Smooth muscle cell (in vitro differentiated cells): ENCODE results near the gene CCDC154. TPM values are rescaled to one million over a fixed set of nuclear protein-coding genes. Genes with fewer than 3 reads are reported as not detected.

Source experiments
- DNase-seq: peaks from one replicate; lab custom pipeline; 2025; ENCODE audit not compliant: unreplicated experiment; lab: John Stamatoyannopoulos, UW
- H2AFZ ChIP-seq: fragments of 200-600 bp; sonication (generic); 2 replicates; pipeline ENCODE4 v1.6.0; 2016; ENCODE audit warnings: antibody characterized with exemption, low read depth, mild to moderate bottlenecking
- H3F3A ChIP-seq: fragments of 200-600 bp; sonication (generic); 2 replicates; pipeline ENCODE4 v1.6.0; 2017; ENCODE audit warnings: antibody characterized with exemption, low read depth
- H3K27ac ChIP-seq: fragments of 200-600 bp; sonication (generic); 2 replicates; pipeline ENCODE4 v1.5.1; 2016; ENCODE audit warnings: low read depth, mild to moderate bottlenecking
- H3K27me3 ChIP-seq: fragments of 200-600 bp; sonication (generic); 2 replicates; pipeline ENCODE4 v1.6.1; 2016; ENCODE audit warnings: low read depth, mild to moderate bottlenecking
- H3K36me3 ChIP-seq: fragments of 200-600 bp; sonication (generic); 2 replicates; pipeline ENCODE4 v1.5.1; 2016; ENCODE audit warnings: low read depth
- H3K4me1 ChIP-seq: fragments of 200-600 bp; sonication (generic); 2 replicates; pipeline ENCODE4 v1.5.1; 2016; ENCODE audit warnings: low read depth
- H3K4me2 ChIP-seq: fragments of 200-600 bp; sonication (generic); 2 replicates; pipeline ENCODE4 v1.6.0; 2016; ENCODE audit warnings: mild to moderate bottlenecking
- H3K4me3 ChIP-seq: fragments of 200-600 bp; sonication (generic); 2 replicates; pipeline ENCODE4 v1.5.1; 2016; ENCODE audit warnings: mild to moderate bottlenecking
- H3K79me2 ChIP-seq: fragments of 200-600 bp; sonication (generic); 2 replicates; pipeline ENCODE4 v1.6.0; 2016; ENCODE audit warnings: low read depth, mild to moderate bottlenecking
- H3K9ac ChIP-seq: fragments of 200-600 bp; sonication (generic); 2 replicates; pipeline ENCODE4 v1.6.0; 2016; ENCODE audit warnings: low read depth
- H3K9me3 ChIP-seq: fragments of 200-600 bp; sonication (generic); replicated peaks from 2 replicates; pipeline ENCODE4 v1.5.1; 2016; ENCODE audit warnings: low read depth
- H4K20me1 ChIP-seq: fragments of 200-600 bp; sonication (generic); 2 replicates; pipeline ENCODE4 v1.6.0; 2016; ENCODE audit warnings: low read depth
- WGBS: methylation state at CpG from one replicate; pipeline ENCODE4 v1.1.7; 2016; ENCODE audit warnings: low lambda C conversion rate; 5-methylcytosine and 5-hydroxymethylcytosine counted together
- polyA plus RNA-seq: library from polyadenylated mRNA; unstranded; fragments of >200 nt; fragmentation: Nextera tagmentation; extraction: Ambion mirVana; gene quantifications from 2 replicates; pipeline ENCODE4 v1.2.1, GENCODE V29; 2016
- total RNA-seq: library from RNA; depleted of rRNA; stranded (reverse); fragments of >200 nt; gene quantifications from 2 replicates; pipeline ENCODE4 v1.2.3, GENCODE V29; 2014
- TF ChIP-seq, protein P1 (sequence below): fragments of 200-600 bp; sonication (generic); IDR thresholded peaks from 2 replicates; pipeline ENCODE4 v1.5.1; 2017; ENCODE audit warnings: borderline replicate concordance, mild to moderate bottlenecking, antibody characterized with exemption; ENCODE audit not compliant: insufficient read depth, poor library complexity, severe bottlenecking

Gene CCDC154
- total and polyA plus RNA-seq, 2 experiments from 2014 or later, result 0.24 TPM; not detected in 1

- H3K9ac ChIP-seq, result no peak overlapping the region
- WGBS, result 96% methylated on average over 17 of the region's 17 CpGs
- TF ChIP-seq, protein P1, sequence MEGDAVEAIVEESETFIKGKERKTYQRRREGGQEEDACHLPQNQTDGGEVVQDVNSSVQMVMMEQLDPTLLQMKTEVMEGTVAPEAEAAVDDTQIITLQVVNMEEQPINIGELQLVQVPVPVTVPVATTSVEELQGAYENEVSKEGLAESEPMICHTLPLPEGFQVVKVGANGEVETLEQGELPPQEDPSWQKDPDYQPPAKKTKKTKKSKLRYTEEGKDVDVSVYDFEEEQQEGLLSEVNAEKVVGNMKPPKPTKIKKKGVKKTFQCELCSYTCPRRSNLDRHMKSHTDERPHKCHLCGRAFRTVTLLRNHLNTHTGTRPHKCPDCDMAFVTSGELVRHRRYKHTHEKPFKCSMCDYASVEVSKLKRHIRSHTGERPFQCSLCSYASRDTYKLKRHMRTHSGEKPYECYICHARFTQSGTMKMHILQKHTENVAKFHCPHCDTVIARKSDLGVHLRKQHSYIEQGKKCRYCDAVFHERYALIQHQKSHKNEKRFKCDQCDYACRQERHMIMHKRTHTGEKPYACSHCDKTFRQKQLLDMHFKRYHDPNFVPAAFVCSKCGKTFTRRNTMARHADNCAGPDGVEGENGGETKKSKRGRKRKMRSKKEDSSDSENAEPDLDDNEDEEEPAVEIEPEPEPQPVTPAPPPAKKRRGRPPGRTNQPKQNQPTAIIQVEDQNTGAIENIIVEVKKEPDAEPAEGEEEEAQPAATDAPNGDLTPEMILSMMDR, result no peak
- no peak for DNase-seq
- no peaks in the 10 kb centered on the region for H3F3A ChIP-seq
- H3K4me1 ChIP-seq, result no peaks in the 10 kb centered on the region
- no peak overlapping the region for H2AFZ ChIP-seq
- H3K9me3 ChIP-seq, result no peaks in the 10 kb centered on the region
- H3K4me2 ChIP-seq, result no peak overlapping the region
- no peak overlapping the region for H3K4me3 ChIP-seq
- H3K27ac ChIP-seq, result no peak overlapping the region
- H3K36me3 ChIP-seq, result no peaks in the 10 kb centered on the region
- no peaks in the 10 kb centered on the region for H3K79me2 ChIP-seq
- no peaks in the 10 kb centered on the region for H4K20me1 ChIP-seq
- no peaks in the 10 kb centered on the region for H3K27me3 ChIP-seq
Measured at GRCh38 chr16:1392826-1393225, 51.5 kb downstream of the CCDC154 start.

DNA sequence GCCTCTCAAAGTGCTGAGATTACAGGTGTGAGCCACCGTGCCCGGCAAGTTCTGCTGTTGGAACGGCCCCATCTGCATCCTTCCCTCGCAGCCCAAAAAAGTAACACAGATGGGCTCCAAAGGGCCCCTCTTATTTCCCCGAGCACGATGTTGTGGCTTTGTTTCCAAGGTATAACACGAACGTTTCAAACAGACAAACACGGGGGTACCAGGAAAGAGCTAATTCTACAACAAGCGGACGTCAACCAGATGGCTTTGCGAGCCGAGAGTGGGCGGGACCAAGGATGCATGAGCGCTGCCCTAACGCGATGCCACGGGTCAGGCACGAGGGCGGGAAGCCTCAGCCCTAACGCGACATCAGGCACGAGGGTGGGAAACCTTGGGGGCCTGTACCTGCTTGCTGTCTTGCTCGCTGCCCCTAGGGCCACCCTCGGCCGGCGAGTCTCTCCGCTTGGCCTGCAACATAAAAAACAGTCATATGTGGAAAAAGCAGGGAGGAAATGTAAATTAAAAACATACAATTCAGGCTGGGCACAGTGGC, 54.0 kb downstream of the CCDC154 start:
- 91% methylated on average over 28 of the region's 28 CpGs for WGBS
- Histone ChIP-seq H3K27ac (no peak overlapping the region), H3K79me2 (no peaks in the 10 kb centered on the region), H3F3A (no peaks in the 10 kb centered on the region), H3K9me3 (no peaks in the 10 kb centered on the region), H3K4me1 (no peaks in the 10 kb centered on the region), H2AFZ (no peak overlapping the region), H3K36me3 (no peaks in the 10 kb centered on the region), H3K4me2 (no peak overlapping the region), H4K20me1 (no peaks in the 10 kb centered on the region), H3K4me3 (no peak overlapping the region), H3K9ac (no peak overlapping the region), H3K27me3 (no peaks in the 10 kb centered on the region)
- TF ChIP-seq, protein P1, result no peak
- DNase-seq, result no peak

DNA sequence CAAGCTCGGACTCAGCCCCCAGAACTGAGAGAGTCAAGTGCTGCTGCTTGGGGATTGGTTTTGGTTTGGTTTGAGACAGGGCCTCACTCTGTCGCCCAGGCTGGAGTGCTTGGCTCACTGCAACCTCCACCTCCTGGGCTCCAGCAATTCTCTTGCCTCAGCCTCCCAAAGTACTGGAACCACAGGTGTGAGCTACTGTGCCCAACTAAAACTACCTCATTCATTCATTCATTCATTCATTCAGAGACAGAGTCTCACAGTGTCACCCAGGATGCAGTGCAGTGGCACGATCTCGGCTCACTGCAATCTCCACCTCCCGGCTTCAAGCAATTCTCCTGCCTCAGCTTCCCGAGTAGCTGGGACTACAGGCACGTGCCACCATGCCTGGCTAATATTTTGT, 54.6 kb downstream of the CCDC154 start:
- no peaks in the 10 kb centered on the region for H3K36me3 ChIP-seq
- H3K4me2 ChIP-seq, result no peak overlapping the region
- 95% methylated on average over 7 of the region's 7 CpGs for WGBS
- H3K4me1 ChIP-seq, result no peaks in the 10 kb centered on the region
- H3K79me2 ChIP-seq, result no peaks in the 10 kb centered on the region
- DNase-seq, result no peak
- no peaks in the 10 kb centered on the region for H3K27me3 ChIP-seq
- TF ChIP-seq, protein P1, result no peak
- H3F3A ChIP-seq, result no peaks in the 10 kb centered on the region
- H3K27ac ChIP-seq, result no peak overlapping the region
- no peak overlapping the region for H3K9ac ChIP-seq
- H2AFZ ChIP-seq, result no peak overlapping the region
- no peak overlapping the region for H3K4me3 ChIP-seq
- no peaks in the 10 kb centered on the region for H3K9me3 ChIP-seq
- no peaks in the 10 kb centered on the region for H4K20me1 ChIP-seq

DNA sequence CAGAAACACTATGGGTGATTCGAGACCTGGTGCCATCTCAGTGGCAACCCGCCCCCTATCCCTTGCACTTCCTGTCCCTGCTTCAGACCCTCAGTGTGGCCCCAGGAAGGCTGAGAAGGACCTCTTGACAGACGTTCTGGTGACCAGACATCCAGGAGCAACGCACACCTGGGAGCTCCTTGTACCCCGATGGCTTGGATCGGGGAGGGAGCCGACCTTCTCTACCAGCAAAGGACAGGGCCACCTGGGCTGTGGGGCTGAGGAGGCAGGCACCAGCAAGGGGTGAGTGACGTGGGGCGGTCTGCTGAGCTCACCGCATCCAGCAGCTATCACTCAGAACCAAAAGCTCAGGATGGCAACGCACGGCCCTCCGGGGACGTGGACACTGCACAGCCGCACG, 57.0 kb downstream of the CCDC154 start:
- Histone ChIP-seq H4K20me1 (no peaks in the 10 kb centered on the region), H3K9ac (no peak overlapping the region), H3K9me3 (no peaks in the 10 kb centered on the region), H3K79me2 (no peaks in the 10 kb centered on the region), H3K27me3 (no peaks in the 10 kb centered on the region), H3K4me2 (no peak overlapping the region), H3K27ac (no peak overlapping the region), H3K36me3 (no peaks in the 10 kb centered on the region), H3K4me1 (no peaks in the 10 kb centered on the region), H3F3A (no peaks in the 10 kb centered on the region), H3K4me3 (no peak overlapping the region), H2AFZ (no peak overlapping the region)
- no peak for DNase-seq
- 92% methylated on average over 11 of the region's 16 CpGs for WGBS
- TF ChIP-seq, protein P1, result no peak
